ENCODE measurements around the gene FGF21.

- TF ChIP-seq CTCF (IDR thresholded peaks at IDR 0.05; ENCODE audit: insufficient read depth, low read depth, low read length) (no peak), EZH2 (IDR thresholded peaks at IDR 0.05; ENCODE audit: insufficient read depth, low read length) (no peak)
Measured at GRCh38 chr19:48714759-48715675, 40.3 kb upstream of the FGF21 start.

Measured in astrocyte (in vitro differentiated cells and primary cell).